CD4-positive, CD25-positive, alpha-beta regulatory T cell (primary cell): ENCODE measurements around the gene HUNK. TPM values are rescaled to one million over a fixed set of nuclear protein-coding genes. Genes with fewer than 3 reads are reported as not detected.

ENCODE experiments used
- ATAC-seq, 2 donors: fragments of 150-1000 bp; cut with Tn5 transposase; one replicate each; pipeline ENCODE4 v1.10.0; 2021; ENCODE audit warnings: low read depth in 2 of 2, moderate number of reproducible peaks in 2 of 2, moderate library complexity in 1 of 2
- DNase-seq, 3 donors: peaks; one replicate each; pipeline versions ENCODE4 v3.0.0 to v3.0.0-alpha.2; 2012 to 2022; ENCODE audit warnings: mixed read lengths in 1 of 3
- H3K27ac ChIP-seq: one replicate; pipeline ENCODE4 v1.7.0; 2013; ENCODE audit warnings: mild to moderate bottlenecking, low read length; ENCODE audit not compliant: insufficient read depth, poor library complexity, severe bottlenecking
- H3K27me3 ChIP-seq: one replicate; pipeline ENCODE4 v1.7.0; 2013; ENCODE audit warnings: low read length; ENCODE audit not compliant: control insufficient read depth, insufficient read depth
- H3K36me3 ChIP-seq: one replicate; pipeline ENCODE4 v1.7.0; 2013; ENCODE audit warnings: mild to moderate bottlenecking, low read length, moderate library complexity; ENCODE audit not compliant: control insufficient read depth, insufficient read depth
- H3K4me1 ChIP-seq: 2 replicates; pipeline ENCODE4 v1.7.0; 2013; ENCODE audit warnings: mild to moderate bottlenecking, low read length; ENCODE audit not compliant: insufficient read depth, control insufficient read depth, poor library complexity, severe bottlenecking
- H3K4me3 ChIP-seq: one replicate; pipeline ENCODE4 v1.7.0; 2013; ENCODE audit warnings: low read depth, mild to moderate bottlenecking, low read length, moderate library complexity
- H3K9me3 ChIP-seq, 2 experiments: 1 replicate in 1 of 2; 2 replicates in 1 of 2; pipeline ENCODE4 v1.7.0; 2013; ENCODE audit warnings: low read length in 2 of 2, mild to moderate bottlenecking in 1 of 2, moderate library complexity in 1 of 2; ENCODE audit not compliant: control insufficient read depth in 2 of 2
- H3K27ac Mint-ChIP-seq, 3 donors: one replicate each; pipeline ENCODE4 v1.8.0; 2020 to 2022; ENCODE audit warnings: mild to moderate bottlenecking in 3 of 3, mixed read lengths in 3 of 3, moderate library complexity in 2 of 3
- H3K27me3 Mint-ChIP-seq: one replicate; pipeline ENCODE4 v1.8.0; 2022; ENCODE audit warnings: mild to moderate bottlenecking, mixed read lengths
- H3K36me3 Mint-ChIP-seq: one replicate; pipeline ENCODE4 v1.8.0; 2020; ENCODE audit warnings: mixed read lengths
- H3K4me1 Mint-ChIP-seq, 4 donors: one replicate each; pipeline ENCODE4 v1.8.0; 2020 to 2022; ENCODE audit warnings: mixed read lengths in 4 of 4, mild to moderate bottlenecking in 1 of 4
- H3K4me3 Mint-ChIP-seq, 4 donors: one replicate each; pipeline ENCODE4 v1.8.0; 2020 to 2022; ENCODE audit warnings: mild to moderate bottlenecking in 4 of 4, mixed read lengths in 4 of 4, moderate library complexity in 3 of 4
- H3K9me3 Mint-ChIP-seq, 7 donors: one replicate each; pipeline ENCODE4 v1.8.0; 2020 to 2022; ENCODE audit warnings: mixed read lengths in 7 of 7, mild to moderate bottlenecking in 3 of 7, moderate library complexity in 2 of 7
- polyA plus RNA-seq, 4 donors: library from polyadenylated mRNA; unstranded; fragments of 300-500 nt; fragmentation: Illumina TruSeq; gene quantifications; one replicate each; pipeline ENCODE4 v1.2.3, GENCODE V29; 2021
- total RNA-seq: library from RNA; stranded (reverse); gene quantifications from one replicate; pipeline ENCODE4 v1.2.3, GENCODE V29; 2022

Gene HUNK
- total and polyA plus RNA-seq, 5 donors from 2014 or later = not detected

DNA sequence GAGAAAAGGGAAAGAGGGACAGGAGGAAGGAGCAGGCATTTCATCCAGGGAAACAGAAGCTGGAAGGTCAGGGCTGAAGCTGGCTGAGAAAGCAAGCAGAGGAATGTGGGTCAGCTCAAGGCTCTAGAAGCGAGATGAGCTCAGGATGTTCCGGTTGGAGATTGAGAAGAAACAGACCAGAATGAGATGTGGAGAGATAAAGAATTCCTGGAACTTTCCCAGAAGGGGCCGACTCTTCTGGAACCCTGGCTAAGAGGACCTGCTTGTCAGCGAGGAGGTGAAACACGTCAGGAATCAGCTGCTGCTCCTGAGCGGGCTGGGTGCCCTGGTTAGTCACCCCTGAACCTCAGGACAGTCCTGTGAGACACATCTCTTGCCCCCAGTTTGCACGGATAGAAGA, 75.9 kb downstream of the HUNK start:
- no peaks in the 10 kb centered on the region for H3K4me1 ChIP-seq
- H3K4me3 ChIP-seq = no peak overlapping the region
- Mint-ChIP-seq H3K9me3 (peaks cover 0 to 5% (median 0%) of the 10 kb centered on the region in 7 donors), H3K27ac (no peak overlapping the region), H3K4me1 (no peaks in the 10 kb centered on the region), H3K27me3 (peaks cover 9% of the 10 kb centered on the region), H3K36me3 (no peaks in the 10 kb centered on the region), H3K4me3 (no peak overlapping the region)
- no peak for DNase-seq
- H3K36me3 ChIP-seq = no peaks in the 10 kb centered on the region
- H3K27ac ChIP-seq = no peak overlapping the region
- no peak for ATAC-seq
- H3K27me3 ChIP-seq = no peaks in the 10 kb centered on the region
- no peaks in the 10 kb centered on the region for H3K9me3 ChIP-seq

DNA sequence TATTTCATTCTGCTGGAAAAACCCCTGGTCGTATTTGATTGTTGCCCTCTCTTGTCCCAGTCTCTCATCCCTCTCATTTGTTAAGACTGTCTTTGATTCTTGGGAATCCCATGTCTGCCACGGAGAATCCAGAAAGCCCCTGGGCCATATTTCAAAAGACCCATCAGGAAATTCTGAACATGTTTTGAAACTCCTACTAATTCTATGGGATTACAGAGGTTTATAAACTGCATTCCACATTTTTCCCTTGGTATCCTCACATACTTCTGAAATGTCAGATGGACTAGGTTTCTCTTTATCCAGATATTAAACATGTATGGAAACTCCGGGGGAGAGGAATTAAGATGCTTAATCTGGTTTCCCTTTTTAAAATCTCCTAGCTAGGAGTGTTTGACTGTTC, 80.0 kb downstream of the HUNK start:
- Histone ChIP-seq H3K4me1 (no peaks in the 10 kb centered on the region), H3K36me3 (no peaks in the 10 kb centered on the region), H3K9me3 (no peaks in the 10 kb centered on the region), H3K4me3 (no peak overlapping the region), H3K27me3 (no peaks in the 10 kb centered on the region), H3K27ac (no peak overlapping the region)
- ATAC-seq (no peak), DNase-seq (no peak)
- Mint-ChIP-seq H3K4me3 (no peak overlapping the region), H3K36me3 (no peaks in the 10 kb centered on the region), H3K4me1 (no peaks in the 10 kb centered on the region), H3K27ac (no peak overlapping the region), H3K9me3 (peaks cover 0 to 2% (median 0%) of the 10 kb centered on the region in 7 donors), H3K27me3 (peaks cover 5% of the 10 kb centered on the region)

DNA sequence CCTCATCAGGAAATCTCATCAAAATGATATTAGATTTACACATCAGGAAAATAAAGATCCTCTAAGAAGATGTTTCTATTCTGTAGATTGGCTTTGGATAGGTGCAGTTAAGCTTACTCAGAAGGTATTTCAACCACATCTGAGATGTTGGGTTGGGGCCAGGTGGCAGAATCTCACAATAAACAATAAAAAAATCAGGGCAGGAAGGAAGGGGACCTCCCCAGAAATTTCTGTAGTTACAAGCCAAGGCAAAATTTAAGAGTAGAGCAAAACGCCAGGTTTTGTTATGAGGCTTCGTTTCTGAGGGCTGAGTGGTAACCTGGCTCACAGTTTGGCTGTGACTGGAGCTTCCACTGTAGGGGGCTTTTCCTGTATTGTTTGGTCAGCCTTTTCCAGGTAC, 84.8 kb downstream of the HUNK start:
- Histone ChIP-seq H3K27me3 (no peaks in the 10 kb centered on the region), H3K9me3 (no peaks in the 10 kb centered on the region), H3K36me3 (no peaks in the 10 kb centered on the region), H3K27ac (no peak overlapping the region), H3K4me1 (no peaks in the 10 kb centered on the region), H3K4me3 (no peak overlapping the region)
- no peak overlapping the region for H3K27ac Mint-ChIP-seq
- no peaks in the 10 kb centered on the region for H3K4me1 Mint-ChIP-seq
- H3K9me3 Mint-ChIP-seq = peaks cover 0 to 4% (median 0%) of the 10 kb centered on the region in 7 donors
- ATAC-seq (no peak), DNase-seq (no peak)
- no peaks in the 10 kb centered on the region for H3K36me3 Mint-ChIP-seq
- H3K4me3 Mint-ChIP-seq = no peak overlapping the region
- H3K27me3 Mint-ChIP-seq = peaks cover 3% of the 10 kb centered on the region

DNA sequence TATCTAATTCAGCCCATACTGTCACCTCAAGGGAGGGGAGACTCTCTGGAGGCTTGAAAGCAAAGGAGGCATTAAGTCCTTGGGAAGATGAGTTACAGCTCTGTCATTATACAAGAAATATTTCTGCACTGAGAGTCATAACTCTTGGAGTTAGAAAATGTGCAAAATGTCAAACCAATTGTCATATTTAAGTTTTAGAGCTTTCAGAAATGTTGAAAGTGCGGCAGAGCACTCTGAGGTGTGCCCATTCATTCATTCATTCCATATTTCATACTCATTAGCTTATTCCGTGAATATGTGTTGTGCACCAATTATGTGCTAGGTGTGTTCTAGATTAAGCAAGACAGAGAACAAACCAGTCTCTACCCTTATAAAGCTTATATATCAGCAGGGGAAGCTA, 87.1 kb downstream of the HUNK start:
- H3K9me3 Mint-ChIP-seq = peaks cover 0 to 6% (median 0%) of the 10 kb centered on the region in 7 donors
- H3K36me3 ChIP-seq = no peaks in the 10 kb centered on the region
- no peak overlapping the region for H3K27ac Mint-ChIP-seq
- no peaks in the 10 kb centered on the region for H3K4me1 Mint-ChIP-seq
- H3K36me3 Mint-ChIP-seq = no peaks in the 10 kb centered on the region
- no peak for ATAC-seq
- no peak overlapping the region for H3K27ac ChIP-seq
- H3K4me1 ChIP-seq = no peaks in the 10 kb centered on the region
- no peaks in the 10 kb centered on the region for H3K9me3 ChIP-seq
- no peak for DNase-seq
- H3K27me3 ChIP-seq = no peaks in the 10 kb centered on the region
- no peaks in the 10 kb centered on the region for H3K27me3 Mint-ChIP-seq
- no peak overlapping the region for H3K4me3 ChIP-seq
- H3K4me3 Mint-ChIP-seq = no peak overlapping the region

DNA sequence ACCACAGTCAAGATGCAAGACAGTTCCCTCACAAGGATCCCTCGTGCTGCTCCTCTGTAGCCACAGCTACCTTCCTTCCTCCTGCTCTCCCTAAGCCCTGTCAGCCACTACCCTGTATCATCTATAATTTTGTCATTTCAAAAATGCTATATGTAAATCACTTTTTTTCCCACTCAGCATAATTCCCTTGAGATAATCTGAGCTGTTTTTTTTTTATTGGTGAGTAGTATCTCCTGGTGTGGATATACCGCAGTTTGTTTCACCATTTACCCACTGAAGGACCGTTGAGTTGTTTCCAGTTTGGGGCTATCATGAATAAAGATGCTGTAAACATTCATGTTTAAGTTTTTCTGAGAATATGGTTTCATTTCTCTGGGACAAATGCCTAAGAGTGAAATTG, 88.2 kb downstream of the HUNK start:
- Mint-ChIP-seq H3K4me3 (no peak overlapping the region), H3K27ac (no peak overlapping the region), H3K9me3 (peaks cover 0 to 6% (median 0%) of the 10 kb centered on the region in 7 donors), H3K27me3 (no peaks in the 10 kb centered on the region), H3K36me3 (no peaks in the 10 kb centered on the region), H3K4me1 (no peaks in the 10 kb centered on the region)
- Histone ChIP-seq H3K9me3 (no peaks in the 10 kb centered on the region), H3K4me3 (no peak overlapping the region), H3K27me3 (no peaks in the 10 kb centered on the region), H3K36me3 (no peaks in the 10 kb centered on the region), H3K27ac (no peak overlapping the region), H3K4me1 (no peaks in the 10 kb centered on the region)
- ATAC-seq (no peak), DNase-seq (no peak)

DNA sequence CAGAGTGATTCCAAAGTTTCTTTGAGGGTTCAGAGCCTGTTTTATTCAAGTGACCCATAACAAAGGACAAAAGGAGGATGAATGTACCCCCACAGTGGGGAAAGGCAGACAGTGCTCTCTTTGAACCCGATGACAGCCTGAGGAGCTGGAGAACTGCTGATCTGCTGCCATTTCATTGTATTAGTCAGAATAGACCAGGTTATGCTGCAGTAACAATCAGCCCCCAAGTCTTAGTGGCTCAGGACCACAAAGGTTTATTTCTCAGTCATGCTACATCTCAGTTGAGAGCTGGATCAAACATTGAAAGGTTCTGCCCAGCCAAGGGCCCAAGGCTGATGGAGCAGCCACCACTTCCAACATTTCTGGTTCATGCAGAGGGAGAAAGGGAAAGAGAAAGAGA, 88.9 kb downstream of the HUNK start:
- H3K9me3 Mint-ChIP-seq = peaks cover 0 to 4% (median 0%) of the 10 kb centered on the region in 7 donors

DNA sequence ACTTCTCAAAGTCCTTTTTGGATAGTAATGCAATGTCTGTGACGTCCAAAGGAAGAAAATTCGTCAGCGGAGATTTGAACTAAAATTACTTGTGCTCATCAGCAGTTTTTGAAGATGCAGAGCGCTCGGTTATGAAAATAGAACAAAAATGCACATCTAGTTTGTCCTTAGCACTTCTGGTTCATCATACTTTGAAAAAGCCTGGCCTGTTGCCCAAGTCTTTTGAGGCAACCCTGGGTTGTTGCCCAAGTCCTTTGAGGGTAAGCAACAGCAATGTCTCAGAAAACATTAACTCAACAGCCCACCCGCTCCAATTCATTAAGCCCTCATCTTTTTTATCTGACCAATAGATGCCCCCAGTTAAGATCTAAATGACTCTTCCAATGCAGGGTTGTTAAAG, 91.9 kb downstream of the HUNK start:
- DNase-seq (no peak), ATAC-seq (no peak)
- no peaks in the 10 kb centered on the region for H3K36me3 ChIP-seq
- Mint-ChIP-seq H3K9me3 (peaks cover 0 to 4% (median 0%) of the 10 kb centered on the region in 7 donors), H3K4me1 (no peaks in the 10 kb centered on the region), H3K4me3 (no peak overlapping the region), H3K27me3 (no peaks in the 10 kb centered on the region), H3K36me3 (no peaks in the 10 kb centered on the region), H3K27ac (no peak overlapping the region)
- no peaks in the 10 kb centered on the region for H3K9me3 ChIP-seq
- no peaks in the 10 kb centered on the region for H3K27me3 ChIP-seq
- no peak overlapping the region for H3K4me3 ChIP-seq
- H3K27ac ChIP-seq = no peak overlapping the region
- no peaks in the 10 kb centered on the region for H3K4me1 ChIP-seq

More for the DNA sequence above, 88.9 kb downstream of the HUNK start:
- ATAC-seq = no peak
- Histone ChIP-seq H3K27me3 (no peaks in the 10 kb centered on the region), H3K4me1 (no peaks in the 10 kb centered on the region), H3K9me3 (no peaks in the 10 kb centered on the region), H3K4me3 (no peak overlapping the region), H3K36me3 (no peaks in the 10 kb centered on the region), H3K27ac (no peak overlapping the region)
- Mint-ChIP-seq H3K36me3 (no peaks in the 10 kb centered on the region), H3K4me1 (no peaks in the 10 kb centered on the region), H3K27me3 (no peaks in the 10 kb centered on the region), H3K27ac (no peak overlapping the region), H3K4me3 (no peak overlapping the region)
- no peak for DNase-seq

DNA sequence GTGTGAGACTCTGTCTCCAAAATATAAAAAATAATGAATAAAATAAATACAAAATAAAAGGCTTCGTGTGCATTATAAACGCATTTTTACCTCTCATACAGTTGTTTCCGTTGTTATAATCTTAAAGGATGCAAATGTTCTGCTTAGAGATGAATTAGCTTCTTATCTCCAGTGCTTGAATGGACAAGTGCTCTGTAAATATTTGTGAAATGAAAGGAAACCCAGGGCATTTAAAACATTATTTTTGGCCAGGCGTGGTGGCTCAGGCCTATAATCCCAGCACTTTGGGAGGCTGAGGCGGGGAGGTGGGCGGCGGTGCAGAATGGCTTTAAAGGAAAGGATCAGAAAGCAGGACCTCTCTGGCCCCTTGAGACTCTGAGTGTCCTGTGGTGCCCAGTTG, 94.5 kb downstream of the HUNK start:
- H3K4me1 ChIP-seq = no peaks in the 10 kb centered on the region
- DNase-seq (no peak), ATAC-seq (no peak)
- no peaks in the 10 kb centered on the region for H3K9me3 ChIP-seq
- no peaks in the 10 kb centered on the region for H3K27me3 Mint-ChIP-seq
- H3K4me1 Mint-ChIP-seq = no peaks in the 10 kb centered on the region
- H3K36me3 ChIP-seq = no peaks in the 10 kb centered on the region
- no peak overlapping the region for H3K4me3 Mint-ChIP-seq
- no peak overlapping the region for H3K27ac ChIP-seq
- peaks cover 0 to 3% (median 0%) of the 10 kb centered on the region in 7 donors for H3K9me3 Mint-ChIP-seq
- no peaks in the 10 kb centered on the region for H3K36me3 Mint-ChIP-seq
- H3K27ac Mint-ChIP-seq = no peak overlapping the region
- H3K27me3 ChIP-seq = no peaks in the 10 kb centered on the region
- no peak overlapping the region for H3K4me3 ChIP-seq
